Measurements from ENCODE around the gene PNMA6E.

- TF ChIP-seq GATA2 (IDR thresholded peaks at IDR 0.05; ENCODE audit: low read depth, low read length) (no peak), GATA3 (IDR thresholded peaks at IDR 0.05; ENCODE audit: low read depth, low read length) (no peak)
Observed at GRCh38 chrX:153366119-153366518, 35.0 kb downstream of the PNMA6E start.

Data from SH-SY5Y (cell line).